Activated CD4-positive, alpha-beta memory T cell treated with anti-CD3 and anti-CD28 coated beads for 36 hours (primary cell): ENCODE data around the gene MEST. TPM values are rescaled to one million over a fixed set of nuclear protein-coding genes. Genes with fewer than 3 reads are reported as not detected.
"Not testable (repeated sequence)": the region's sequence is repeated elsewhere in the genome, so short reads cannot be mapped to it uniquely, and the experiment has no call there.

Experiments
- CTCF ChIA-PET: fragments of 350-600 bp; sonication (Branson Sonifier 250); formaldehyde crosslinking; loops from one replicate; lab custom pipeline; 2021; ENCODE audit warnings: antibody characterized with exemption, inconsistent platforms; lab: Charles Lee
- POLR2A ChIA-PET: fragments of 350-600 bp; sonication (Branson Sonifier 250); formaldehyde crosslinking; loops from one replicate; lab custom pipeline; 2021; ENCODE audit warnings: antibody characterized with exemption; lab: Charles Lee
- DNase-seq: peaks from one replicate; pipeline ENCODE4 v3.0.0-alpha.2; 2020
- H3K27ac Mint-ChIP-seq: one replicate; pipeline ENCODE4 v1.8.0; 2021; ENCODE audit warnings: mixed read lengths
- H3K27me3 Mint-ChIP-seq: one replicate; pipeline ENCODE4 v1.8.0; 2021; ENCODE audit warnings: mixed read lengths
- H3K36me3 Mint-ChIP-seq: one replicate; pipeline ENCODE4 v1.8.0; 2021; ENCODE audit warnings: mixed read lengths
- H3K4me1 Mint-ChIP-seq: one replicate; pipeline ENCODE4 v1.8.0; 2021; ENCODE audit warnings: low read depth, mixed read lengths
- H3K4me3 Mint-ChIP-seq: one replicate; pipeline ENCODE4 v1.8.0; 2021; ENCODE audit warnings: mild to moderate bottlenecking, mixed read lengths
- H3K9me3 Mint-ChIP-seq: one replicate; pipeline ENCODE4 v1.8.0; 2021; ENCODE audit warnings: mixed read lengths
- intact Hi-C: fragments of 100-400 bp; cut with micrococcal nuclease; formaldehyde crosslinking; loops from one replicate; pipeline ENCODE4 v1.15.1; 2023
- total RNA-seq, 2 experiments: library from RNA; stranded (reverse); gene quantifications; one replicate each; pipeline ENCODE4 v1.2.3, GENCODE V29; 2021

The MEST gene
- total RNA-seq, 2 experiments from 2014 or later, result 0.83 to 1.0 TPM

GRCh38 chr7:130500463-130500862 is 8.6 kb downstream of the MEST start:
- DNase-seq, result no peak
- Mint-ChIP-seq H3K27ac (no peak overlapping the region), H3K36me3 (peaks cover 7% of the 10 kb centered on the region), H3K27me3 (no peaks in the 10 kb centered on the region), H3K4me1 (no peaks in the 10 kb centered on the region), H3K9me3 (no peaks in the 10 kb centered on the region), H3K4me3 (no peak overlapping the region)
- ChIA-PET CTCF (interaction anchor here (0.5 kb wide), 1 partner anchor 424 kb away, joined by 3 read pairs; no protein-coding TSS in a partner anchor), POLR2A (no interaction called here)
- intact Hi-C loops, result no loop called here

- Mint-ChIP-seq H3K9me3 (no peaks in the 10 kb centered on the region), H3K4me3 (no peak overlapping the region), H3K4me1 (no peaks in the 10 kb centered on the region), H3K27me3 (no peaks in the 10 kb centered on the region), H3K27ac (no peak overlapping the region), H3K36me3 (peaks cover 7% of the 10 kb centered on the region)
- intact Hi-C loops, result no loop called here
- ChIA-PET CTCF (interaction anchor here (0.5 kb wide), 1 partner anchor 424 kb away, joined by 3 read pairs; no protein-coding TSS in a partner anchor), POLR2A (no interaction called here)
- no peak for DNase-seq
These were observed 9.0 kb downstream of the MEST start for GRCh38 chr7:130500910-130501309.

- Mint-ChIP-seq H3K27me3 (no peaks in the 10 kb centered on the region), H3K4me1 (no peaks in the 10 kb centered on the region), H3K9me3 (no peaks in the 10 kb centered on the region), H3K27ac (no peak overlapping the region), H3K36me3 (peaks cover 26% of the 10 kb centered on the region), H3K4me3 (no peak overlapping the region)
- ChIA-PET POLR2A (no interaction called here), CTCF (interaction anchor here (0.9 to 1.5 kb wide), 2 partner anchors 9 to 19 kb away, joined by 3 to 7 read pairs; no protein-coding TSS in a partner anchor)
- intact Hi-C loops, result no loop called here
- DNase-seq, result no peak
These were observed 13.9 kb downstream of the MEST start for GRCh38 chr7:130505753-130506152.

GRCh38 chr7:130506358-130506757 is 14.5 kb downstream of the MEST start:
- H3K36me3 Mint-ChIP-seq, result peaks cover 26% of the 10 kb centered on the region
- H3K4me1 Mint-ChIP-seq, result no peaks in the 10 kb centered on the region
- no peak overlapping the region for H3K27ac Mint-ChIP-seq
- POLR2A ChIA-PET, result no interaction called here
- no peak overlapping the region for H3K4me3 Mint-ChIP-seq
- DNase-seq, result no peak
- no peaks in the 10 kb centered on the region for H3K9me3 Mint-ChIP-seq
- CTCF ChIA-PET, result no interaction called here
- intact Hi-C loops, result no loop called here
- H3K27me3 Mint-ChIP-seq, result no peaks in the 10 kb centered on the region

DNA sequence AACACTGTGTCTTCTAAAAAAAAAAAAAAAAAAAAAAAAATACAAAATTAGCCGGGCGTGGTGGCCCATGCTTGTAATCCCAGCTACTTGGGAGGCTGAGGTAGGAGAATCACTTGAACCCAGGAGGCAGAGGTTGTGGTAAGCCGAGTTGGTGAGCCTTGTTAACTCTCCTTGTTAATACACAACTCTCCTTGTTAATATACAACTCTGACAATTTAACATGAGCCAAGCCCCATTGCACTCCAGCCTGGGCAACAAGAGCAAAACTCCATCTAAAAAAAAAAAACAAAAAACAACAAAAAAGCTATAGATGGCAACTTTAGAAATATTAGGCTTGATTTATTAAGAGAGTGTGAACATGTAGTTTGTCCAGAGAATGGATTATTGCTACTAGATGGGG is 20.2 kb downstream of the MEST start:
- H3K9me3 Mint-ChIP-seq, POLR2A ChIA-PET, intact Hi-C loops, CTCF ChIA-PET, H3K4me1 Mint-ChIP-seq, H3K4me3 Mint-ChIP-seq, DNase-seq, H3K27ac Mint-ChIP-seq, H3K27me3 Mint-ChIP-seq: not testable (repeated sequence)
- H3K36me3 Mint-ChIP-seq, result peaks cover 14% of the 10 kb centered on the region

GRCh38 chr7:130513447-130513846 is 21.6 kb downstream of the MEST start:
- Mint-ChIP-seq H3K9me3 (no peaks in the 10 kb centered on the region), H3K27ac (no peak overlapping the region), H3K4me1 (no peaks in the 10 kb centered on the region), H3K27me3 (no peaks in the 10 kb centered on the region), H3K36me3 (peaks cover 2% of the 10 kb centered on the region), H3K4me3 (no peak overlapping the region)
- ChIA-PET CTCF (no interaction called here), POLR2A (no interaction called here)
- intact Hi-C loops, result no loop called here
- DNase-seq, result no peak

GRCh38 chr7:130515315-130516040 is 23.6 kb downstream of the MEST start:
- H3K9me3 Mint-ChIP-seq, result no peaks in the 10 kb centered on the region
- POLR2A ChIA-PET, result no interaction called here
- H3K4me3 Mint-ChIP-seq, result no peak overlapping the region
- no peaks in the 10 kb centered on the region for H3K36me3 Mint-ChIP-seq
- H3K27me3 Mint-ChIP-seq, result no peaks in the 10 kb centered on the region
- no peaks in the 10 kb centered on the region for H3K4me1 Mint-ChIP-seq
- no peak for DNase-seq
- intact Hi-C loops, result no loop called here
- CTCF ChIA-PET, result no interaction called here
- H3K27ac Mint-ChIP-seq, result no peak overlapping the region

- ChIA-PET CTCF (no interaction called here), POLR2A (no interaction called here)
- Mint-ChIP-seq H3K4me3 (no peak overlapping the region), H3K27me3 (no peaks in the 10 kb centered on the region), H3K4me1 (no peaks in the 10 kb centered on the region), H3K9me3 (no peaks in the 10 kb centered on the region), H3K27ac (no peak overlapping the region), H3K36me3 (no peaks in the 10 kb centered on the region)
- intact Hi-C loops, result no loop called here
- DNase-seq, result no peak
These were observed 29.5 kb downstream of the MEST start for GRCh38 chr7:130521258-130521951.

- H3K4me3 Mint-ChIP-seq, intact Hi-C loops, H3K36me3 Mint-ChIP-seq, CTCF ChIA-PET, H3K9me3 Mint-ChIP-seq, DNase-seq, H3K27ac Mint-ChIP-seq, POLR2A ChIA-PET, H3K4me1 Mint-ChIP-seq, H3K27me3 Mint-ChIP-seq: not testable (repeated sequence)
These were observed 31.7 kb downstream of the MEST start for GRCh38 chr7:130523519-130524125.

DNA sequence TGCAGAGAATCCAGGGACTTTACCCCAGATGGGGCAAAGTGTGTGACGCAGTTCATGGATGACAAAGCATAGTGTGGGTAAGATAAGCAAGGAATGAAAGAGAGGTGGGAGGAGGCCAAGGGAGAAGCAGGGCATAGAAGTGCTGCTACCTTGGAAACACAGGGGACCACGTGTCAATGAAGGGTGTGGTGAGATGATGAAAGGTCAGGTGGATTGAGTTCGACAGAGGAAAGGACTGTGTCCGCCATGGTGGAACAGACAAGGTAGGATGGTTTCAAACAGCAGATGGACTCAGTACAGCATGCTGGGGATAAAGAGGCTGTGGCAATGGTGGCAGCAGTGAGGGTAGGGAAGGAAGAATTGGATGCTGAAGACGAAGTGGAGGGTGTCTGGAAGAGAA is 32.7 kb downstream of the MEST start:
- POLR2A ChIA-PET, result no interaction called here
- Mint-ChIP-seq H3K36me3 (no peaks in the 10 kb centered on the region), H3K4me3 (no peak overlapping the region), H3K9me3 (no peaks in the 10 kb centered on the region), H3K4me1 (peaks cover 6% of the 10 kb centered on the region), H3K27ac (no peak overlapping the region), H3K27me3 (no peaks in the 10 kb centered on the region)
- no peak for DNase-seq
- CTCF ChIA-PET, result no interaction called here
- intact Hi-C loops, result no loop called here

DNA sequence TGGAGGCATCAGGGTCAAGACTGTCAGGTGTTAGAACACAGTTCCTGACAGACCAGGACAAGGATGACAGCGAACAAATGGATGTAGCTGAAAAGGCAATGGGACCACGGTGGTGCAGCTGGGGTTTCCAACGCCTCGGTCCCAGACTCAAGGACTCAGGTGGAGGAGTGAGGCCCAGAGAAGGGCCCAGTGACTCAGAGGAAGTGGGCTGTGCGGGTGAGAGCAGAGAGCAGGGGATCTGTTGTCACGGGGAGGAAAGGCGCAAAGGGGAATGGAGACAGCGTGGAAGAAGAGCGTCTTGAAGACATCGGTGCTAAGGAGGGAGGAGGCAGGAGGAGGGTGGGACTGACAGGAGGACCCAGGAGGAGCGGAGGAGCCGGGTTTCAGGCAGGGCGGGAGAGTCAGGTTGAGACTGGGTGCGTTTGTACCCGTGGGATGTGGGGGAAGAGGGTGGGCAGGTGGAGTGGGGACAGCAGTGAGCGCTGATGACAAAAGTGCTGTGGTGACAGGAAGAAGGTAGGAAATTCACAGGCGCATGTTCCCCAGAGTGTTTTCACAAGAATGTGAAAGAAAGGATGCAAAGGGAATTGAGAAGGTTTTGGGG is 36.0 kb downstream of the MEST start:
- intact Hi-C loops, H3K4me1 Mint-ChIP-seq, H3K4me3 Mint-ChIP-seq, DNase-seq, POLR2A ChIA-PET, H3K27me3 Mint-ChIP-seq, H3K9me3 Mint-ChIP-seq, H3K36me3 Mint-ChIP-seq, CTCF ChIA-PET: not testable (repeated sequence)
- H3K27ac Mint-ChIP-seq, result peak overlapping the region; percentile 3

GRCh38 chr7:130529417-130529816 is 37.5 kb downstream of the MEST start:
- no peak overlapping the region for H3K4me3 Mint-ChIP-seq
- DNase-seq, result no peak
- H3K27ac Mint-ChIP-seq, result no peak overlapping the region
- H3K36me3 Mint-ChIP-seq, result peaks cover 1% of the 10 kb centered on the region
- POLR2A ChIA-PET, result no interaction called here
- intact Hi-C loops, result no loop called here
- CTCF ChIA-PET, result no interaction called here
- H3K4me1 Mint-ChIP-seq, result peaks cover 6% of the 10 kb centered on the region
- H3K9me3 Mint-ChIP-seq, result no peaks in the 10 kb centered on the region
- no peaks in the 10 kb centered on the region for H3K27me3 Mint-ChIP-seq
